CD14-positive monocyte (primary cell): ENCODE data around the gene METTL6. TPM values are rescaled to one million over a fixed set of nuclear protein-coding genes. Genes with fewer than 3 reads are reported as not detected.
"Not testable (repeated sequence)": the region's sequence is repeated elsewhere in the genome, so short reads cannot be mapped to it uniquely, and the experiment has no call there.

Experiments
- DNase-seq, 3 donors: peaks; one replicate each; pipeline ENCODE4 v3.0.0-alpha.2; 2011 to 2022
- H2AFZ ChIP-seq: 2 replicates; pipeline ENCODE4 v1.6.0; 2012; ENCODE audit warnings: mild to moderate bottlenecking, low read depth, low read length, inconsistent platforms; ENCODE audit not compliant: insufficient read depth, poor library complexity, severe bottlenecking
- H3K27ac ChIP-seq, 2 donors: 1 replicate in 1 of 2; 2 replicates in 1 of 2; pipeline ENCODE4 v1.5.1; 2012 to 2013; ENCODE audit warnings: low read length in 2 of 2, control low read depth in 1 of 2, inconsistent platforms in 1 of 2, low read depth in 1 of 2, mild to moderate bottlenecking in 1 of 2
- H3K27me3 ChIP-seq, 2 donors: one replicate each; pipeline versions ENCODE4 v1.6.0 to v1.6.1; 2011 to 2013; ENCODE audit warnings: low read length in 2 of 2; ENCODE audit not compliant: control insufficient read depth in 2 of 2, insufficient read depth in 2 of 2
- H3K36me3 ChIP-seq, 2 donors: replicated peaks in 1 of 2; 1 replicate in 1 of 2; 2 replicates in 1 of 2; pipeline versions ENCODE4 v1.5.1 to v1.6.1; 2012 to 2013; ENCODE audit warnings: low read length in 2 of 2, control low read depth in 1 of 2, inconsistent platforms in 1 of 2, mild to moderate bottlenecking in 1 of 2; ENCODE audit not compliant: insufficient read depth in 2 of 2, control insufficient read depth in 1 of 2
- H3K4me1 ChIP-seq, 2 donors: 1 replicate in 1 of 2; 2 replicates in 1 of 2; pipeline versions ENCODE4 v1.5.1 to v1.6.1; 2012 to 2013; ENCODE audit warnings: low read length in 2 of 2, control low read depth in 1 of 2, inconsistent platforms in 1 of 2, mild to moderate bottlenecking in 1 of 2, moderate library complexity in 1 of 2; ENCODE audit not compliant: insufficient read depth in 2 of 2, control insufficient read depth in 1 of 2
- H3K4me2 ChIP-seq: replicated peaks from 2 replicates; pipeline ENCODE3; 2012; ENCODE audit warnings: low read length, moderate library complexity, mild to moderate bottlenecking; ENCODE audit not compliant: poor library complexity, severe bottlenecking; ENCODE audit errors: extremely low read depth
- H3K4me3 ChIP-seq, 3 experiments: fragments of 200-600 bp in 1 of 3; sonication (generic) in 1 of 3; replicated peaks in 1 of 3; 1 replicate in 2 of 3; 2 replicates in 1 of 3; pipeline ENCODE4 v1.5.1; 2011 to 2013; ENCODE audit warnings: low read length in 3 of 3, mild to moderate bottlenecking in 3 of 3, control low read depth in 2 of 3, low read depth in 2 of 3, inconsistent platforms in 1 of 3, moderate library complexity in 1 of 3
- H3K79me2 ChIP-seq: 2 replicates; pipeline ENCODE4 v1.6.0; 2012; ENCODE audit warnings: mild to moderate bottlenecking, control low read depth, inconsistent platforms, low read length, moderate library complexity; ENCODE audit not compliant: insufficient read depth
- H3K9ac ChIP-seq: 2 replicates; pipeline ENCODE4 v1.6.0; 2017; ENCODE audit warnings: low read length, mild to moderate bottlenecking; ENCODE audit not compliant: insufficient read depth, poor library complexity, severe bottlenecking
- H3K9me3 ChIP-seq, 2 donors: replicated peaks in 1 of 2; 1 replicate in 1 of 2; 2 replicates in 1 of 2; pipeline versions ENCODE4 v1.5.1 to v1.6.1; 2012 to 2013; ENCODE audit warnings: low read length in 2 of 2, control low read depth in 1 of 2; ENCODE audit not compliant: control insufficient read depth in 1 of 2, insufficient read depth in 1 of 2
- H4K20me1 ChIP-seq: 2 replicates; pipeline ENCODE4 v1.6.0; 2012; ENCODE audit warnings: mild to moderate bottlenecking, low read length, control low read depth, moderate library complexity; ENCODE audit not compliant: insufficient read depth
- H3K27ac Mint-ChIP-seq, 7 donors: one replicate each; pipeline ENCODE4 v1.8.0; 2020; ENCODE audit warnings: mild to moderate bottlenecking in 7 of 7, mixed read lengths in 7 of 7, moderate library complexity in 6 of 7, inconsistent platforms in 2 of 7
- H3K27me3 Mint-ChIP-seq, 3 donors: one replicate each; pipeline ENCODE4 v1.8.0; 2021 to 2022; ENCODE audit warnings: low read depth in 3 of 3, mild to moderate bottlenecking in 3 of 3, mixed read lengths in 3 of 3, moderate library complexity in 3 of 3, inconsistent platforms in 1 of 3
- H3K36me3 Mint-ChIP-seq, 2 donors: one replicate each; pipeline ENCODE4 v1.8.0; 2020; ENCODE audit warnings: mixed read lengths in 2 of 2, inconsistent platforms in 1 of 2, mild to moderate bottlenecking in 1 of 2
- H3K4me1 Mint-ChIP-seq: one replicate; pipeline ENCODE4 v1.8.0; 2020; ENCODE audit warnings: mild to moderate bottlenecking, mixed read lengths
- H3K4me3 Mint-ChIP-seq, 2 donors: one replicate each; pipeline ENCODE4 v1.8.0; 2020; ENCODE audit warnings: mild to moderate bottlenecking in 2 of 2, mixed read lengths in 2 of 2, moderate library complexity in 1 of 2
- H3K9me3 Mint-ChIP-seq, 7 donors: one replicate each; pipeline ENCODE4 v1.8.0; 2020 to 2022; ENCODE audit warnings: mixed read lengths in 7 of 7, mild to moderate bottlenecking in 6 of 7, moderate library complexity in 6 of 7, inconsistent platforms in 2 of 7
- WGBS: methylation state at CpG from one replicate; pipeline ENCODE4 v1.1.5; 2013; ENCODE audit warnings: missing lambda C conversion rate; ENCODE audit not compliant: insufficient coverage; 5-methylcytosine and 5-hydroxymethylcytosine counted together
- intact Hi-C, 2 donors: fragments of 100-400 bp; cut with micrococcal nuclease; formaldehyde crosslinking; loops; one replicate each; pipeline versions ENCODE4 v1.15.0 to v1.15.1; 2023
- polyA plus RNA-seq, 3 donors: library from polyadenylated mRNA; depleted of rRNA in 1 of 3; unstranded in 2 of 3; stranded (reverse) in 1 of 3; fragments of 300-500 nt in 2 of 3; fragments of >200 nt in 1 of 3; fragmentation: Illumina TruSeq in 2 of 3; gene quantifications; 1 replicate in 2 of 3; 2 replicates in 1 of 3; pipeline ENCODE4 v1.2.3, GENCODE V29; 2012 to 2021
- TF ChIP-seq, protein P1 (sequence below): fragments of 200-600 bp; IDR thresholded peaks from one replicate; pipeline ENCODE4 v1.8.0; 2022; ENCODE audit warnings: antibody characterized with exemption, mild to moderate bottlenecking

Gene METTL6
- polyA plus RNA-seq, 3 donors, result 4.4 to 15.1 (median 9.1) TPM

DNA sequence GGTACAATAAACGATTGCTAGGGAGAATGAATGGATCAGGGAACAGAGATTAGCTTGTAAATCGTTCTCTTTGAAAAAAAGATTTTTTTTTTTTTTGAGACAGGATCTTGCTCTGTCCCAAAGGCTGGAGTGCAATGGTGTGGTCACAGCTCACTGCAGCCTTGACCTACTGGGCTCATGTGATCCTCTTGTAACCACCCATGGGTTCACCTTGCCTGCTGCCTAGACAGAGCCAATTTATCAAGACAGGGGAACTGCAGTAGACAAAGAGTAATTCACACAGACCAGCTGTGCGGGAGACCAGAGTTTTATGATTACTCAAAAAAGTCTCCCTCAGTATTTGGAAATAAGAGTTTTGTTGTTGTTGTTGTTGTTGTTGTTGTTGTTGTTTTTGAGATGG, 39.6 kb downstream of the METTL6 start:
- H3K4me1 ChIP-seq, result peaks cover 23 to 26% of the 10 kb centered on the region in 2 donors
- no peak overlapping the region for H3K9ac ChIP-seq
- intact Hi-C loops, result no loop called here
- H3K9me3 ChIP-seq, result no peaks in the 10 kb centered on the region
- H3K4me3 Mint-ChIP-seq, result no peak overlapping the region
- no peaks in the 10 kb centered on the region for H3K27me3 ChIP-seq
- H3K4me3 ChIP-seq, result no peak overlapping the region
- H2AFZ ChIP-seq, result no peak overlapping the region
- TF ChIP-seq, protein P1, sequence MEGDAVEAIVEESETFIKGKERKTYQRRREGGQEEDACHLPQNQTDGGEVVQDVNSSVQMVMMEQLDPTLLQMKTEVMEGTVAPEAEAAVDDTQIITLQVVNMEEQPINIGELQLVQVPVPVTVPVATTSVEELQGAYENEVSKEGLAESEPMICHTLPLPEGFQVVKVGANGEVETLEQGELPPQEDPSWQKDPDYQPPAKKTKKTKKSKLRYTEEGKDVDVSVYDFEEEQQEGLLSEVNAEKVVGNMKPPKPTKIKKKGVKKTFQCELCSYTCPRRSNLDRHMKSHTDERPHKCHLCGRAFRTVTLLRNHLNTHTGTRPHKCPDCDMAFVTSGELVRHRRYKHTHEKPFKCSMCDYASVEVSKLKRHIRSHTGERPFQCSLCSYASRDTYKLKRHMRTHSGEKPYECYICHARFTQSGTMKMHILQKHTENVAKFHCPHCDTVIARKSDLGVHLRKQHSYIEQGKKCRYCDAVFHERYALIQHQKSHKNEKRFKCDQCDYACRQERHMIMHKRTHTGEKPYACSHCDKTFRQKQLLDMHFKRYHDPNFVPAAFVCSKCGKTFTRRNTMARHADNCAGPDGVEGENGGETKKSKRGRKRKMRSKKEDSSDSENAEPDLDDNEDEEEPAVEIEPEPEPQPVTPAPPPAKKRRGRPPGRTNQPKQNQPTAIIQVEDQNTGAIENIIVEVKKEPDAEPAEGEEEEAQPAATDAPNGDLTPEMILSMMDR, result no peak
- H3K4me2 ChIP-seq, result no peak overlapping the region
- H3K4me1 Mint-ChIP-seq, result peaks cover 33% of the 10 kb centered on the region
- no peak overlapping the region for H3K27ac Mint-ChIP-seq
- H3K36me3 ChIP-seq, result no peaks in the 10 kb centered on the region
- H3K36me3 Mint-ChIP-seq, result no peaks in the 10 kb centered on the region
- peaks cover 0 to 2% (median 0%) of the 10 kb centered on the region in 3 donors for H3K27me3 Mint-ChIP-seq
- H3K27ac ChIP-seq, result no peak overlapping the region
- WGBS, result 100% methylated on average over 1 of the region's 3 CpGs
- H4K20me1 ChIP-seq, result no peaks in the 10 kb centered on the region
- DNase-seq, result no peak
- peaks cover 0 to 7% (median 3%) of the 10 kb centered on the region in 7 donors for H3K9me3 Mint-ChIP-seq
- H3K79me2 ChIP-seq, result no peaks in the 10 kb centered on the region

GRCh38 chr3:15387171-15387581, 40.2 kb downstream of the METTL6 start:
- Mint-ChIP-seq H3K36me3 (no peaks in the 10 kb centered on the region), H3K4me3 (no peak overlapping the region), H3K27me3 (peaks cover 0 to 2% (median under 1%) of the 10 kb centered on the region in 3 donors), H3K9me3 (peaks cover 0 to 7% (median 3%) of the 10 kb centered on the region in 7 donors), H3K4me1 (peaks cover 33% of the 10 kb centered on the region), H3K27ac (peak overlapping the region in 2 of 7 donors; percentile 56 to 72)
- Histone ChIP-seq H3K27ac (no peak overlapping the region), H3K4me3 (no peak overlapping the region), H3K79me2 (no peaks in the 10 kb centered on the region), H3K27me3 (no peaks in the 10 kb centered on the region), H2AFZ (no peak overlapping the region), H3K9ac (no peak overlapping the region), H3K36me3 (no peaks in the 10 kb centered on the region), H3K4me2 (no peak overlapping the region), H4K20me1 (no peaks in the 10 kb centered on the region), H3K9me3 (no peaks in the 10 kb centered on the region), H3K4me1 (peaks cover 23 to 26% of the 10 kb centered on the region in 2 donors)
- 100% methylated on average over 1 of the region's 1 CpG for WGBS
- intact Hi-C loops, result no loop called here
- TF ChIP-seq, protein P1, result no peak
- DNase-seq, result no peak

DNA sequence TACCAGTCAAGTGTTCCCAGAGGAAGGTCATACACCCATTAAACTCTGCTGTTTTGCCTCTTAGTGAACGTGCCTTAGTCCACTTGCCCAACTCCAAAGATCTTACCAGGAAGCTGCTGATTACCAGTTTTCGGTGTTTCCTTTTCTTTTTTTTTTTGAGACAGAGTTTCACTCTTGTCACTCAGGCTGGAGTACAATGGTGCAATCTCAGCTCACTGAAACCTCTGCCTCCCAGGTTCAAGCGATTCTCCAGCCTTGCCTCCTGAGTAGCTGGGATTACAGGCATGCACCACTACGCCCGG, 40.7 kb downstream of the METTL6 start:
- Mint-ChIP-seq H3K27ac (peak overlapping the region in 6 of 7 donors; percentile 24 to 88 (median 62)), H3K4me1 (peaks cover 33% of the 10 kb centered on the region), H3K4me3 (peak overlapping the region in 1 of 2 donors; percentile 17)
- H3K9me3 Mint-ChIP-seq, H3K36me3 ChIP-seq, intact Hi-C loops, H3K9me3 ChIP-seq, DNase-seq, H3K27me3 Mint-ChIP-seq, H4K20me1 ChIP-seq, H3K4me2 ChIP-seq, H3K27me3 ChIP-seq, H3K36me3 Mint-ChIP-seq, H3K9ac ChIP-seq, H3K79me2 ChIP-seq: not testable (repeated sequence)
- peaks cover 23 to 26% of the 10 kb centered on the region in 2 donors for H3K4me1 ChIP-seq
- peak overlapping the region; percentile 31 for H2AFZ ChIP-seq
- H3K27ac ChIP-seq, result peak overlapping the region in 1 of 2 donors; percentile 31
- 11% methylated on average over 2 of the region's 5 CpGs for WGBS
- H3K4me3 ChIP-seq, result peak overlapping the region in 1 of 3 experiments; percentile 8
